OCI-LY7 (cell line): ENCODE measurements around the gene CRIM1.

Experiments
- EZH2phosphoT487 ChIP-seq: fragments of 200-600 bp; sonication (generic); IDR thresholded peaks from 2 replicates; pipeline ENCODE4 v1.6.1; 2018; ENCODE audit warnings: low read depth, borderline replicate concordance, mild to moderate bottlenecking, mixed run types, antibody characterized with exemption, low read length, moderate library complexity, mixed read lengths
- TF ChIP-seq, protein P1 (sequence below): fragments of 200-600 bp; sonication (generic); conservative IDR thresholded peaks from 2 replicates; pipeline ENCODE4 v1.5.1; 2014; ENCODE audit warnings: mild to moderate bottlenecking, antibody characterized with exemption, low read length, moderate library complexity, mixed read lengths

DNA sequence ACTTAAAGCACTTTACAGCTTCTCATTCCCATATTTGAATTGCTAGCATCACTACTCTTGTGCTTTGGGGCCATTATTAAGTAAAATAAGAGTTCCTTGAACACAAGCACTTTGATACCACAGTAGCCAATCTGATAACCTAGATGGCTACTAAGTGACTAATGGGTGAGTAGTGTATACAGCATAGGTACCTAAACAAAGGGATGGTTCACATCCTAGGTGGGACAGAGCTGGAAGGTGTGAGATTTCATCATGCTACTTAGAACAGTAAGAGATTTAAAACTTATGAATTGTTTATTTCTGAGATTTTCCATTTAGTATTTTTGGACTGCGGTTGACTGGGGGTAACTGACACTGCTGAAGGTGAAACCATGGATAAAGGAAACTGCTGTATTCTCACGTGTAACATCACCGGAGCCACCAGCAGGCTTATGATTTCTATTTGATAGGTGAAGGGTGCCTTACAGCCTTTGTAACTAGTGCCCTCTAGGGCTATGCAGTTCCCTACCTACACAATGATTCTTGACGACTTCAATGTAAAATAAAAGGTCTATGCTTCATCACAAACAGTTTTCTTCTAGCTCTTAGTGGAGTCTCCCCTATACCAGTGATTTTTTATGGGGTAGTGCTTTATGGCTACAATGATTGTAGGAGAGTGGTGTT is 22.1 kb upstream of the CRIM1 start:
- TF ChIP-seq, protein P1, sequence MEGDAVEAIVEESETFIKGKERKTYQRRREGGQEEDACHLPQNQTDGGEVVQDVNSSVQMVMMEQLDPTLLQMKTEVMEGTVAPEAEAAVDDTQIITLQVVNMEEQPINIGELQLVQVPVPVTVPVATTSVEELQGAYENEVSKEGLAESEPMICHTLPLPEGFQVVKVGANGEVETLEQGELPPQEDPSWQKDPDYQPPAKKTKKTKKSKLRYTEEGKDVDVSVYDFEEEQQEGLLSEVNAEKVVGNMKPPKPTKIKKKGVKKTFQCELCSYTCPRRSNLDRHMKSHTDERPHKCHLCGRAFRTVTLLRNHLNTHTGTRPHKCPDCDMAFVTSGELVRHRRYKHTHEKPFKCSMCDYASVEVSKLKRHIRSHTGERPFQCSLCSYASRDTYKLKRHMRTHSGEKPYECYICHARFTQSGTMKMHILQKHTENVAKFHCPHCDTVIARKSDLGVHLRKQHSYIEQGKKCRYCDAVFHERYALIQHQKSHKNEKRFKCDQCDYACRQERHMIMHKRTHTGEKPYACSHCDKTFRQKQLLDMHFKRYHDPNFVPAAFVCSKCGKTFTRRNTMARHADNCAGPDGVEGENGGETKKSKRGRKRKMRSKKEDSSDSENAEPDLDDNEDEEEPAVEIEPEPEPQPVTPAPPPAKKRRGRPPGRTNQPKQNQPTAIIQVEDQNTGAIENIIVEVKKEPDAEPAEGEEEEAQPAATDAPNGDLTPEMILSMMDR = 0 out of 2 replicates have a peak, but pooled peaks have one; percentile 16
- no peak for TF ChIP-seq EZH2phosphoT487
